Breast epithelium (tissue), 3 donors: Measurements from ENCODE around the gene SLC4A1AP.

Experiments
- CTCF ChIP-seq, 3 donors: fragments of 450-650 bp; IDR thresholded peaks; one replicate each; pipeline ENCODE4 v1.5.1; 2016 to 2017; ENCODE audit warnings: antibody characterized with exemption in 3 of 3, mild to moderate bottlenecking in 3 of 3, moderate library complexity in 3 of 3
- POLR2A ChIP-seq: fragments of 450-650 bp; IDR thresholded peaks from one replicate; pipeline ENCODE4 v1.6.1; 2016; ENCODE audit warnings: antibody characterized with exemption, mild to moderate bottlenecking, moderate library complexity

GRCh38 chr2:27724191-27724590 lies 60.5 kb downstream of the SLC4A1AP start:
- no peak for TF ChIP-seq CTCF (IDR thresholded peaks at IDR 0.05)
- TF ChIP-seq POLR2A: no peak
